HG02763 (cell line): Measurements from ENCODE around the gene N4BP3.
A peak's percentile ranks its signal among the peaks of the same experiment; 100 is the strongest.
"Not testable (repeated sequence)": the region's sequence is repeated elsewhere in the genome, so short reads cannot be mapped to it uniquely, and the experiment has no call there.

ENCODE experiments used
- ATAC-seq: cut with Tn5 transposase; IDR thresholded peaks from one replicate; pipeline ENCODE4 v1.9.1; 2021; ENCODE audit warnings: mild to moderate bottlenecking, moderate library complexity; ENCODE audit not compliant: unreplicated experiment

Gene N4BP3

GRCh38 chr5:178113141-178113787 lies at the start of gene N4BP3:
TSS of gene N4BP3 (plus strand) at chr5:178113532. CDS start at chr5:178119584, 6,052 bp downstream.
- ATAC-seq, result peak; percentile 41

- ATAC-seq, result no peak
Measured at GRCh38 chr5:178067755-178068154, 45.6 kb upstream of the N4BP3 start.

- ATAC-seq, result no peak
Measured at GRCh38 chr5:178068293-178068692, 45.0 kb upstream of the N4BP3 start.

- no peak for ATAC-seq
Measured at GRCh38 chr5:178069909-178070308, 43.4 kb upstream of the N4BP3 start.

GRCh38 chr5:178071108-178071507 lies 42.2 kb upstream of the N4BP3 start:
- no peak for ATAC-seq

- ATAC-seq, result no peak
Measured at GRCh38 chr5:178072749-178073148, 40.6 kb upstream of the N4BP3 start.

GRCh38 chr5:178074266-178074952 lies 38.9 kb upstream of the N4BP3 start:
- ATAC-seq, result no peak

GRCh38 chr5:178076965-178077364 lies 36.4 kb upstream of the N4BP3 start:
- not testable (repeated sequence) for ATAC-seq

GRCh38 chr5:178077751-178078150 lies 35.6 kb upstream of the N4BP3 start:
- no peak for ATAC-seq

GRCh38 chr5:178078197-178079010 lies 34.9 kb upstream of the N4BP3 start:
- no peak for ATAC-seq

- ATAC-seq, result no peak
Measured at GRCh38 chr5:178080056-178080455, 33.3 kb upstream of the N4BP3 start.

GRCh38 chr5:178080618-178081410 lies 32.5 kb upstream of the N4BP3 start:
- no peak for ATAC-seq

GRCh38 chr5:178081571-178082243 lies 31.6 kb upstream of the N4BP3 start:
- no peak for ATAC-seq

- ATAC-seq, result no peak
Measured at GRCh38 chr5:178083922-178084321, 29.4 kb upstream of the N4BP3 start.

GRCh38 chr5:178085316-178085715 lies 28.0 kb upstream of the N4BP3 start:
- ATAC-seq, result no peak

GRCh38 chr5:178086266-178086665 lies 27.1 kb upstream of the N4BP3 start:
- no peak for ATAC-seq

GRCh38 chr5:178087199-178087598 lies 26.1 kb upstream of the N4BP3 start:
- not testable (repeated sequence) for ATAC-seq

- ATAC-seq, result no peak
Measured at GRCh38 chr5:178090856-178091255, 22.5 kb upstream of the N4BP3 start.

GRCh38 chr5:178093134-178093533 lies 20.2 kb upstream of the N4BP3 start:
- no peak for ATAC-seq

GRCh38 chr5:178094345-178094744 lies 19.0 kb upstream of the N4BP3 start:
- no peak for ATAC-seq
